ENCODE measurements around the gene CASP9. TPM values are rescaled to one million over a fixed set of nuclear protein-coding genes. Genes with fewer than 3 reads are reported as not detected.

CASP9 gene
- total RNA-seq, 2 experiments from 2014 or later: 9.7 to 11.5 TPM

DNA sequence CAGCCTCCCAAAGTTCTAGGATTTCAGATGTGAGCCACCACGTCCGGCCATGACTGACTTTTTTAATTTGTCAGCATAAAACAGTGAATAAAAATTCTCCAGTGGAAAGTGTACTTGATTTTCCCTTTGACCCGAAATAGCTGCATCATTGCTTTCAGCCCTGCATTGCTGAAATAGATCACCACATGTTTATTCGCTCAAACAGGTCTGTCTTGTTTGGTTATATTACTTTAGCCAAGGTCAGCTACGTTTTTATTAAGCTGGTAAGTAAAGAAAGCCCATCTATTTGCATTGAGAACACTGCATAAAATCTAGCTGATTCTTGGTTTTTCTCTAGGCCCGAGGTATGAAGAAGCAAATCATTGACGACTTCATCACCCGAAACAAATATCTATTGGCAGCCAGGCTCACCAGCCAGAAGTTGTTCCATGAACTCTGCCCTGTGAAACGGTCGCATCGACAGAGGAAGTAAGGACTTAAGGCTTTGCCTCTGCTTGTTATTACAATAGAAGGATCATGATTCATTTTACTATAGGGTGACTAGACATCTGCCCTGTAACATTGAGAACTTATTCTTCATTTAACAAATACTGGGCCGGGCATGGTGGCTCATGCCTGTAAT is 35.3 kb upstream of the CASP9 start:
- no peaks in the 10 kb centered on the region for H3K9me3 Mint-ChIP-seq
- DNase-seq (no peak), ATAC-seq (no peak)
- peaks cover 16% of the 10 kb centered on the region for H3K36me3 Mint-ChIP-seq (ENCODE audit: low read depth)
- H3K4me3 Mint-ChIP-seq: no peak overlapping the region
- no peaks in the 10 kb centered on the region for H3K27me3 Mint-ChIP-seq
- POLR2A ChIA-PET: no interaction called here
- no peak for TF ChIP-seq CTCF (IDR thresholded peaks at IDR 0.05)
- intact Hi-C loops (cut with micrococcal nuclease): no loop called here
- no peak overlapping the region for H3K27ac Mint-ChIP-seq
- no peaks in the 10 kb centered on the region for H3K4me1 Mint-ChIP-seq (ENCODE audit: low read depth)
- CTCF ChIA-PET: no interaction called here

DNA sequence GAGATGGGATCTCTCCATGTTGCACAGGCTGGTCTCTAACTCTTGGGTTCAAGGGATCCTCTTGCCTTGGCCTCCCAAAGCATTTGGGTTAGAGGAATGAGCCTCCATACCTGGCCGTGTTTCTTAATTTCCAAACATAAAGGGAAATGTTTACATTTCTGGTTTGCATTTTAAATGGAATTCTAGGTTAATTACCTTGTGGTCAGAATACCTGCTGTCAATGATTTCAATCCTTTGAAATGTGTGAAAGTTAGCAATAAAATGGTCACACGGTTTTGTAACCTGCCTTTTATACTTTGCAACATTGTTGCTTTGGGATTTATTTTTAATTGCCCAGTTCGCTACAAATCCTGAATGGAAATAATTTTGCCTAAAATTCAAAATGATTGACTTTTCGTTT is 34.5 kb upstream of the CASP9 start:
- POLR2A ChIA-PET: no interaction called here
- CTCF ChIA-PET: no interaction called here

DNA sequence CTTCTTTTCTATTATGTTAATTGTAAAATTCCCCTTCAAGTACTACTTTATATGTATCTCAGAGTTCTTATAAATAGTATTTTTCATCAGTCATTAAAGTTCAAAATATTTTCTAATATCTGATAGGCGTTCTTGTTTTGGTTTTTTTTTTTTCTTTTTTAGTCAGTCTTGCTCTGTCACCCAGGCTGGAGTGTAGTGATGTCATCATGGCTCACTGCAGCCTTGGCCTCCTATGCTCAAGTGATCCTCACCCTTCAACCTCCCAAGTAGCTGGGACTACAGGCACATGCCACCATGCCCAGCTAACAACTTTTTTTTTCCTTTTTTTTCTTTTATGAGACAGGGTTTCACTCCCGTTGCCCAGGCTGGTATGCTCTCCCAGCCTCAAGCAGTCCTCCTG is 33.6 kb upstream of the CASP9 start:
- intact Hi-C loops (cut with micrococcal nuclease): no loop called here
- no peaks in the 10 kb centered on the region for H3K9me3 Mint-ChIP-seq
- TF ChIP-seq CTCF (IDR thresholded peaks at IDR 0.05): no peak
- DNase-seq: no peak
- H3K4me1 Mint-ChIP-seq (ENCODE audit: low read depth): no peaks in the 10 kb centered on the region
- ChIA-PET POLR2A (no interaction called here), CTCF (no interaction called here)
- no peaks in the 10 kb centered on the region for H3K27me3 Mint-ChIP-seq
- ATAC-seq: no peak
- H3K36me3 Mint-ChIP-seq (ENCODE audit: low read depth): peaks cover 11% of the 10 kb centered on the region
- H3K4me3 Mint-ChIP-seq: no peak overlapping the region
- H3K27ac Mint-ChIP-seq: no peak overlapping the region

More for the DNA sequence above, 34.5 kb upstream of the CASP9 start:
- Mint-ChIP-seq H3K4me3 (no peak overlapping the region), H3K27ac (no peak overlapping the region), H3K9me3 (no peaks in the 10 kb centered on the region), H3K36me3 (ENCODE audit: low read depth) (peaks cover 13% of the 10 kb centered on the region), H3K4me1 (ENCODE audit: low read depth) (no peaks in the 10 kb centered on the region), H3K27me3 (no peaks in the 10 kb centered on the region)
- ATAC-seq (no peak), DNase-seq (no peak)
- no peak for TF ChIP-seq CTCF (IDR thresholded peaks at IDR 0.05)
- intact Hi-C loops (cut with micrococcal nuclease): no loop called here

DNA sequence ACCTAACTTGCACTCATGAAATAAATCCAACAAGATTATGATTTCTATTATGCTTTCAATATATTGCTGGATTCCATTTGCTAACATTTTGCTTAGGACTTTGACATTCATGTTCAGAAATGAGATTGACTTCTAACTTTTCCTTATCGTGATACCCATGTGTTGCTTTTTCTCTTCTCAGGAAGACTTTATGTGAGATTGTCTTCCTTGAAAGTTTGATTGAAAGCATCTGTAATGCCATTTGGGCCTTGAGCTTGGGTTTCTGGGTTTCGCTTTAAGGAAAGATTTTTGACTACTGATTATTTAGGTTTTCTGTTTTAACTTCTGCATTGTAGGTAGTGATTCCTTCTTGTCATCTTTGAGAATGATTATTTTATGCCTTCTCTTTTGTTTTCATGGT is 33.0 kb upstream of the CASP9 start:
- POLR2A ChIA-PET: interaction anchor here (2.3 kb wide), 1 partner anchor 29 kb away, joined by 7 read pairs; no protein-coding TSS in a partner anchor
- H3K4me1 Mint-ChIP-seq (ENCODE audit: low read depth): no peaks in the 10 kb centered on the region
- no peaks in the 10 kb centered on the region for H3K9me3 Mint-ChIP-seq
- peaks cover 7% of the 10 kb centered on the region for H3K36me3 Mint-ChIP-seq (ENCODE audit: low read depth)
- H3K4me3 Mint-ChIP-seq: no peak overlapping the region
- no peak for TF ChIP-seq CTCF (IDR thresholded peaks at IDR 0.05)
- intact Hi-C loops (cut with micrococcal nuclease): no loop called here
- ATAC-seq (no peak), DNase-seq (no peak)
- H3K27ac Mint-ChIP-seq: peak overlapping the region; percentile 22
- CTCF ChIA-PET: no interaction called here
- no peaks in the 10 kb centered on the region for H3K27me3 Mint-ChIP-seq

DNA sequence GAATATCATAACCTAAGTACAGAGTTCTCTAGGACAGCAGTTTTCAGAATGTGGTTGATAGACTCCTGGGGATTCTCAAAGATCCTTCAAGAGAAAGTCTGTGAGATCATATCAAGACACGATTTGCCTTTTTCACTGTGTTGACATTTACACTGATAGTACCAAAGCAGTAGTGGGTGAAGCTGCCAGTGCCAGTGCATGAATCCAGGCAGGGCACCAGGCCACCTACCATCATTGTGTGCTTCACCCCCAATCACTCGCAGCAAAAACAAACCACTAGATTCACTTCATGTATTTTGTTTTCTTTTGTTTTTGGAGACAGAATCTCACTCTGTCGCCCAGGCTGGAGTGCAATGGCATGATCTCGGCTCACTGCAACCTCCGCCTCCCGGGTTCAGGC is 26.6 kb upstream of the CASP9 start:
- ChIA-PET POLR2A (no interaction called here), CTCF (no interaction called here)
- no peaks in the 10 kb centered on the region for H3K27me3 Mint-ChIP-seq
- no peak overlapping the region for H3K27ac Mint-ChIP-seq
- no peaks in the 10 kb centered on the region for H3K4me1 Mint-ChIP-seq (ENCODE audit: low read depth)
- H3K36me3 Mint-ChIP-seq (ENCODE audit: low read depth): peaks cover 21% of the 10 kb centered on the region
- intact Hi-C loops (cut with micrococcal nuclease): no loop called here
- ATAC-seq: no peak
- H3K4me3 Mint-ChIP-seq: no peak overlapping the region
- no peak for DNase-seq
- TF ChIP-seq CTCF (IDR thresholded peaks at IDR 0.05): no peak
- H3K9me3 Mint-ChIP-seq: no peaks in the 10 kb centered on the region
